Measurements from ENCODE around the gene ZDHHC14.

Gene ZDHHC14

GRCh38 chr6:157454762-157455714 lies 74.0 kb downstream of the ZDHHC14 start:
- Histone ChIP-seq H3K27ac (no peak overlapping the region), H3K4me3 (no peak overlapping the region), H3K9me3 (no peaks in the 10 kb centered on the region), H3K4me1 (no peaks in the 10 kb centered on the region), H3K27me3 (no peaks in the 10 kb centered on the region), H3K36me3 (no peaks in the 10 kb centered on the region)
- intact Hi-C loops (cut with DNase I; ENCODE audit: low total_unique reads): no loop called here
- TF ChIP-seq CTCF (IDR thresholded peaks at IDR 0.05): no peak
- no peak for DNase-seq

- TF ChIP-seq CTCF (IDR thresholded peaks at IDR 0.05): no peak
- no peak for DNase-seq
- no peak overlapping the region for H3K27ac ChIP-seq
Measured at GRCh38 chr6:157455731-157456523, 74.9 kb downstream of the ZDHHC14 start.

GRCh38 chr6:157456524-157456829 lies 75.5 kb downstream of the ZDHHC14 start:
- H3K4me1 ChIP-seq: peaks cover 0 to 8% (median 0%) of the 10 kb centered on the region in 4 donors
- intact Hi-C loops (cut with DNase I; ENCODE audit: low total_unique reads): no loop called here
- H3K4me3 ChIP-seq: no peak overlapping the region
- H3K36me3 ChIP-seq: no peaks in the 10 kb centered on the region
- no peaks in the 10 kb centered on the region for H3K9me3 ChIP-seq
- DNase-seq: no peak
- no peak overlapping the region for H3K27ac ChIP-seq
- no peak for TF ChIP-seq CTCF (IDR thresholded peaks at IDR 0.05)
- H3K27me3 ChIP-seq: no peaks in the 10 kb centered on the region

More at GRCh38 chr6:157455731-157456523, 74.9 kb downstream of the ZDHHC14 start:
- no peaks in the 10 kb centered on the region for H3K36me3 ChIP-seq
- H3K9me3 ChIP-seq: no peaks in the 10 kb centered on the region
- H3K4me3 ChIP-seq: no peak overlapping the region
- H3K27me3 ChIP-seq: no peaks in the 10 kb centered on the region
- peaks cover 0 to 6% (median 0%) of the 10 kb centered on the region in 4 donors for H3K4me1 ChIP-seq
- intact Hi-C loops (cut with DNase I; ENCODE audit: low total_unique reads): no loop called here

GRCh38 chr6:157457787-157458186 lies 76.8 kb downstream of the ZDHHC14 start:
- no peak for TF ChIP-seq CTCF (IDR thresholded peaks at IDR 0.05)
- H3K36me3 ChIP-seq: no peaks in the 10 kb centered on the region
- DNase-seq: no peak
- peaks cover 0 to 8% (median 0%) of the 10 kb centered on the region in 4 donors for H3K4me1 ChIP-seq
- H3K27me3 ChIP-seq: no peaks in the 10 kb centered on the region
- H3K27ac ChIP-seq: no peak overlapping the region
- intact Hi-C loops (cut with DNase I; ENCODE audit: low total_unique reads): no loop called here
- H3K9me3 ChIP-seq: no peaks in the 10 kb centered on the region
- H3K4me3 ChIP-seq: no peak overlapping the region

GRCh38 chr6:157459327-157459726 lies 78.3 kb downstream of the ZDHHC14 start:
- DNase-seq: no peak
- Histone ChIP-seq H3K9me3 (no peaks in the 10 kb centered on the region), H3K36me3 (no peaks in the 10 kb centered on the region), H3K27me3 (no peaks in the 10 kb centered on the region), H3K4me3 (no peak overlapping the region), H3K27ac (no peak overlapping the region), H3K4me1 (peaks cover 0 to 8% (median 0%) of the 10 kb centered on the region in 4 donors)
- TF ChIP-seq CTCF (IDR thresholded peaks at IDR 0.05): no peak
- intact Hi-C loops (cut with DNase I; ENCODE audit: low total_unique reads): no loop called here

Data from tibial artery (tissue), 4 donors.